ENCODE measurements around the gene EHD3.

DNA sequence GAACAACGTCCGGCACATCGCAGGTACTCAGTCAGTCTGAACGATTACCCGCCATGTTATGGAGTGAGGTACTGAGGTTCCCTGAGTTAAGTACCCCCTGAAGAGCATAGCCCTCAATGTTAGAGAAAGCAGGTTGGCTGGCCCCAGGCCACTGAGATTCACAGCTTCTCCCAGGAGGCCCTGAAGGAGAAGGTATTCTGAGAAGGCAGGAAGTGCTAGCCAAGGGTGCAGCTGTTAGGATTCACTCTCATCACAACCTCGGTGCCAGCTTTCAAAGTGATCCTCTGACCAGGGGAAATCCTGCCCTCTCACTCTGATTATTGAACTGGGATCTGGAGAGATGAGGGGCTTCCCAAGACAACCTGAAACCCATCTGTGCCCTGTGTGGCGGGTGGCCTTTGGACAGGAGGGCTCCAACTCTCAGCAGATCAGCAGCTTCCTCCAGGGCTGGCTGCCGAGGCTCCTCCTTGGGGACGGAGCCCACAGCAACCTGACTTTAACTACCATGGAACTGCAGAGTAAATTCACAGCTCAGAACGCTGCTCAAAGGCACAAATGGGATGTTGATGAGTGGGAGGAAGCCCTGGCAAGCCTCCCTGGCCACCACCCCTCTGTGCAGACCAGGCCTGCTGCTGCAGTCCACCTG is 7.8 kb downstream of the EHD3 start:
- no peak for TF ChIP-seq RARB (CRISPR knock-in tag; IDR thresholded peaks at IDR 0.05)
- TF ChIP-seq CSRNP3 (CRISPR knock-in tag; IDR thresholded peaks at IDR 0.05): no peak
- TF ChIP-seq SNAI2 (CRISPR knock-in tag; IDR thresholded peaks at IDR 0.05): no peak
- no peak for TF ChIP-seq TOX (CRISPR knock-in tag; IDR thresholded peaks at IDR 0.05; ENCODE audit: borderline replicate concordance)
- TF ChIP-seq POU6F1 (CRISPR knock-in tag; IDR thresholded peaks at IDR 0.05; ENCODE audit: borderline replicate concordance, low read depth): no peak
- TF ChIP-seq, protein P1, sequence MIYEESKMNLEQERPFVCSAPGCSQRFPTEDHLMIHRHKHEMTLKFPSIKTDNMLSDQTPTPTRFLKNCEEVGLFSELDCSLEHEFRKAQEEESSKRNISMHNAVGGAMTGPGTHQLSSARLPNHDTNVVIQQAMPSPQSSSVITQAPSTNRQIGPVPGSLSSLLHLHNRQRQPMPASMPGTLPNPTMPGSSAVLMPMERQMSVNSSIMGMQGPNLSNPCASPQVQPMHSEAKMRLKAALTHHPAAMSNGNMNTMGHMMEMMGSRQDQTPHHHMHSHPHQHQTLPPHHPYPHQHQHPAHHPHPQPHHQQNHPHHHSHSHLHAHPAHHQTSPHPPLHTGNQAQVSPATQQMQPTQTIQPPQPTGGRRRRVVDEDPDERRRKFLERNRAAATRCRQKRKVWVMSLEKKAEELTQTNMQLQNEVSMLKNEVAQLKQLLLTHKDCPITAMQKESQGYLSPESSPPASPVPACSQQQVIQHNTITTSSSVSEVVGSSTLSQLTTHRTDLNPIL (CRISPR knock-in tag; IDR thresholded peaks at IDR 0.05; ENCODE audit: low read depth): no peak

All from SK-N-SH treated with all-trans-retinoic acid at 6 μM for 48 hours (cell line).